Measurements from ENCODE around the gene XXYLT1.
A peak's percentile ranks its signal among the peaks of the same experiment; 100 is the strongest.
"Not testable (repeated sequence)": the region's sequence is repeated elsewhere in the genome, so short reads cannot be mapped to it uniquely, and the experiment has no call there.

XXYLT1 gene

GRCh38 chr3:195270817-195271409, at the start of gene XXYLT1:
XXYLT1 (minus strand) TSS chr3:195271159; CDS start chr3:195271058, 101 bp downstream.
- DNase-seq (ENCODE audit: low spot score): peak; percentile 86

- DNase-seq (ENCODE audit: low spot score): no peak
These were observed 48.1 kb upstream of the XXYLT1 start for GRCh38 chr3:195319060-195319459.

GRCh38 chr3:195312714-195313113, 41.8 kb upstream of the XXYLT1 start:
- no peak for DNase-seq (ENCODE audit: low spot score)

- DNase-seq (ENCODE audit: low spot score): no peak
These were observed 36.8 kb upstream of the XXYLT1 start for GRCh38 chr3:195307711-195308110.

GRCh38 chr3:195306369-195306768, 35.4 kb upstream of the XXYLT1 start:
- no peak for DNase-seq (ENCODE audit: low spot score)

GRCh38 chr3:195302431-195302830, 31.5 kb upstream of the XXYLT1 start:
- DNase-seq (ENCODE audit: low spot score): no peak

- DNase-seq (ENCODE audit: low spot score): no peak
These were observed 26.5 kb upstream of the XXYLT1 start for GRCh38 chr3:195297446-195297845.

GRCh38 chr3:195296662-195297061, 25.7 kb upstream of the XXYLT1 start:
- DNase-seq (ENCODE audit: low spot score): no peak

- no peak for DNase-seq (ENCODE audit: low spot score)
These were observed 20.2 kb upstream of the XXYLT1 start for GRCh38 chr3:195291121-195291520.

- DNase-seq (ENCODE audit: low spot score): not testable (repeated sequence)
These were observed 19.7 kb upstream of the XXYLT1 start for GRCh38 chr3:195290643-195291042.

- no peak for DNase-seq (ENCODE audit: low spot score)
These were observed 15.3 kb upstream of the XXYLT1 start for GRCh38 chr3:195286115-195286872.

- no peak for DNase-seq (ENCODE audit: low spot score)
These were observed 14.4 kb upstream of the XXYLT1 start for GRCh38 chr3:195285372-195285771.

GRCh38 chr3:195284842-195285241, 13.9 kb upstream of the XXYLT1 start:
- no peak for DNase-seq (ENCODE audit: low spot score)

GRCh38 chr3:195282961-195283360, 12.0 kb upstream of the XXYLT1 start:
- DNase-seq (ENCODE audit: low spot score): no peak

- DNase-seq (ENCODE audit: low spot score): no peak
These were observed 3.5 kb upstream of the XXYLT1 start for GRCh38 chr3:195274259-195274966.

- peak; percentile 86 for DNase-seq (ENCODE audit: low spot score)
These were observed 668 bp upstream of the XXYLT1 start for GRCh38 chr3:195271410-195272243.

- DNase-seq (ENCODE audit: low spot score): no peak
These were observed 711 bp downstream of the XXYLT1 start for GRCh38 chr3:195270079-195270816.

GRCh38 chr3:195269375-195270078, 1.4 kb downstream of the XXYLT1 start:
- no peak for DNase-seq (ENCODE audit: low spot score)

- no peak for DNase-seq (ENCODE audit: low spot score)
These were observed 2.2 kb downstream of the XXYLT1 start for GRCh38 chr3:195268576-195269309.

- DNase-seq (ENCODE audit: low spot score): no peak
These were observed 3.9 kb downstream of the XXYLT1 start for GRCh38 chr3:195267096-195267495.
